Retina (tissue), 1 donor: Measurements from ENCODE around the gene SH2D3A.

Source experiments
- DNase-seq: peaks from one replicate; pipeline ENCODE4 v3.0.0-alpha.2; 2016

Gene SH2D3A

DNA sequence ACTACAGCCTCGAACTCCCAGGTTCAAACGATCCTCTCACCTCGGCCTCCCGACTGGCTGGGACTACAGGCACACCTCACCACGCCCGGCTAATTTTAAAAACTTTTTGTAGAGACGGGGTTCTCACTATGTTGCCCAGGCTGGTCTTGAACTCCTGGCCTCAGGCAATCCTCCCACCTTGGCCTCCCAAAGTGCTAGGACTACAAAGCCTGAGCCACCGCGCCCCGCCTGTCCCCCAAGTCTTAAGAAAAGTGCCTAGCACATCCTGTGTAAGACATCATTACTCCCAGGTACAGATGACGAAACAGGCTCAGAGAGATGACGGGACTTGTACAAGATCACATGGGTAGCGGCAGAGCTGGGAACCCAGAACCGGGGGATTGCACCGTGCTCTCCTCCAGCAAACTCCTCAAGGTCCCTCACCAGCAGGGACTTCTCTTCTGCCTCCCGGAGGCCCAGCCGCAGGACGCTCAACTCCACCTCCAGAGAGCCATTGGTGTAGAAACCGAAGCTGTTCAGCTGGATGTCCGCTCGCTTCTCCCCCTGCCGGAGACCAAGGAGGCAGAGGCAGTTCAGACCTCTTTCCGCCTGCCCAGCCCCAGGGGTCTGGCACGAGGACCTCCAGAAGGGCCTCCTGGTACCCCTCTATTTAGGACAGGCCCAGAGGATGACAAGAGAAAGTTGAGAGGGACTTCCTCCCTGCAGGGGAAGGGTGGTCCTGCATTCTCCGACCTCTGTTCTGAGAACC, 30.9 kb downstream of the SH2D3A start:
- DNase-seq, result peak; percentile 81

DNA sequence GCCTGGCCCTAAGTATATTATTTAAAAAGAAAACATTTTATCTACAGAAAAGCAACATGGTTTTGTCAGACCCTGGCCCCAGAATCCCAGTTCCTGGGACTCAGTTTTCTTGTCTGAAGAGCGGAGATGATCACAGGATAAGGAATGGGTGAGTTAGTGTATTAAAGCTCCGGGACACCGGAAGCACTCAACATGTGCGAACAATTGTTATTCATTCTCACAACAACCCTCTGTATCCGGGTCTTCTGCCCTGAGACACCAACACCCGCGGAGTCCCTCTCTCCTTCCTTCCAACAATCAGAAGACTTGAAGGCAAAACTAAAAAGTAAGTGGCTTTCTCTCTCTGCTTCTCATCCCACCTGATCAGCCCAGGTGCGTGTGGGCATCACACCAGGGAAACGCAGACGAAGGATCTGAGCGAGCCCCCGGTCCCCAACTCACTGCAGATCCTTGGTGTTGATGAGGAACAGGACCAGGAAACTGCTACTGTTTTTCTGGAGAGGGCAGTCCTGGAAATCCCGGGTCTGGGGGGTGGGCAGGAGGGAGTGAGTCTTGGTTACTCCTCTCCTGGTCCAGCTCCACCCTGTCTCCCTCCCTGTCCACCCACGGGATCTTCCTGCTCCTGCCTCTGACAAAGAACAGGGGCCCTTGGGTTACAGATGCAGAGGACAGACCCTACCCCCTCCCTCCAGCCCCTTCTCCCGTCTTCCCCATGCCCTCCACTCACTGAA, 31.9 kb downstream of the SH2D3A start:
- no peak for DNase-seq

DNA sequence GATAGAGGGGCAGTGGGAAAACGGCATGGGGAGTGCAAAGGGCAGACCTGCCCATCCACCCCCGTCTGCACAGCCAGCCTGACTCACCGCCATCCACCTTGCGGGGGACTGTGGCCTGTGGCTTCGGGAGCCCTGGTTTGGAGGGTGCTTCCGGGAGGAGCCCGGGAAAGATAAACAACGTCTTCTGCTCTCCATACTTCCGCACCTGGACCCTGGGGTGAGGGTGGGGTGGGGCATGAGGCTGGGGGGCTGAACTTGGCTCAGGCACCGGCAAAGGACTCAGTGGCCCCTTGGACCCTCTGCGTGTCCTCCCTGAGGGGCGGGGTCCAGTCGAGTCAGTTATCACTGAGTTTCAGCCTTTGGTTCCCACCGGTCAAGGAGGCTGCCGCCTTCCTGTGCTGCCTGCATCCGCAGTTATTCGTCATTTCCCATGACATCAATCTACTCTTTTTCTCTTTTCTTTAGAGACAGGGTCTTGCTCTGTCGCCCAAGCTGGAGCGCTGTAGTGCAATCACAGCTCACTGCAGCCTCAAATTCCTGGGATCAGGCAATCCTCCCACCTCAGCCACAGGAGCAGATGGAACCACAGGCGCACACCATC, 33.0 kb downstream of the SH2D3A start:
- DNase-seq, result no peak

DNA sequence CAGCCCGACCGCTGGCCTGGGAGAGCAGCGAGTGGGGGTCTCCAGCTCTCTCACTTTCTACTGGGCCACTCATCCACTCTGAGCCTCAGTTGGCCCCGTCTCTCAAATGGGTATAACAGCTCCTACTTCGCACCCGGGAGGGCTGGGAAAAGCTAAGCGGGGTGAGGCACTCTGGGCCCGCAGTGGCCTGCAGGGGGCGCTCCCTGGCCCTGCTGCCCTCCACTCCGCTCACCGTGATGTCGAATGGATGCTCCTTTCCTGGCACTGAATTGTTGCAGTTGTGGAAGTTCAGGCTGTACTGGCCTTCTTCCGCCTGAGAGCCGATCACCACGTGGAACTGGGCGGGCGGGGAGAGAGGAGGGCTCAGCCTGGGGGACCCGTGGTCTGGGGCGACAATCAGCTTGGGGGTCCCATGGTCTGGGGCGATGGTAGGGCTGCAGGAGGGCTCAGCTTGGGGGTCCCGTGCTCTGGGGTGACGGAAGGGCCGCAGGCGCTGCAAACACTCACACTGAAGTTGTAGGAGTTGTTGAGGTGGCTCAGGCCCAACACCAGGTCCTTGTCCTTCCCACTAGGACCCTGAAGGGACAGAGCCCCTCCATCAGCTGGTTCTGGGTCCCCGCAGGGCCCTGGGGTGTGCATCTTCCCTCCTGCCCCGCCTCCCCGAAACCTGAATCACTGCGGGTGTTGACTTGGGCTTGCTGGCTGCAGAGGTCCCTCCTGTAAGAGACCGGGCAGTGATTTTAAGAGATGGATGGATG, 33.7 kb downstream of the SH2D3A start:
- DNase-seq, result no peak

DNA sequence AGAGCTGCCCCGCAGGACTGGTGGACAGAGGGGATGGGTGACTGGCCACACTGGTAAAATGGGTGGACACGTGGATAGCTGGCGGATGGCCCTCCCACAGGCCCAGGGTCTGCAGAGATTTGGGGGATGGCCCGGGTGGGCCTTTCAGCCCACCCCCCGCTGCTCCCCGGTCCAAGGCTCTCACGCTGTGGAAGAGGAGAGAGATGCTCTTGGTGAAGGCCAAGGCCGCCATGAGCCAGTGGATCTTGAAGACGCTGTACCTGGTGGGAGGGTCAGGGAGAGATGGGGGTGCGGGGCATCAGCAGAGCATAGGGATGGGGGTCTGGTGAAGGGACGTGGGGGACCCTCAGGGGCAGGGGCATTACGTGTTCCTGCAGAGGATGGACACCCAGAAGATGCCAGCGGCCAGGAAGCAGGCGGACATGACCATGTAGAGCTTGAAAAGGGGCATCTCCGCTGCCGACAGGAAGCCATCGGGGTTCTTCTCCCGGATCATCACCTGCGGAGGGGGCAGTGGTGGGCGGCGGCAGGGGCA, 34.4 kb downstream of the SH2D3A start:
- DNase-seq, result no peak

DNA sequence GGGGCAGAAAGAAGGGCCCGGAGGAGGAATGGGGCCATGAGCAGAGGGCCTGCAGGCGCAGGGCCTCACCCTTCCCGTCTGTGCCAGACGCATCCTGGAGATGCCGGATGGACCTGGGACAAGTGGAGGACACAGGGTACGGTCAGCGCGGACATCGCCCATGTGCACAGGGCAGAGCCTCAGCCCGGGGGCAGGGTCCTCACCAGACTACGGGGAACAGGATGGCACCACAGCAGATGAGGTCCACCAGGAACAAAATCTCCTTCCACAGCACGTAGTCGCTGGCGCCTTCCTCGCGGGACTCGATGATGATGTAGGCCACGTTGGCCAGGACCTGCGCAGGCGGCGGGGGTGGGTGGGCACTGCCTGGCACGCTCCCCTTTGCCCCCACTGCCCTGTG, 35.4 kb downstream of the SH2D3A start:
- DNase-seq, result no peak

DNA sequence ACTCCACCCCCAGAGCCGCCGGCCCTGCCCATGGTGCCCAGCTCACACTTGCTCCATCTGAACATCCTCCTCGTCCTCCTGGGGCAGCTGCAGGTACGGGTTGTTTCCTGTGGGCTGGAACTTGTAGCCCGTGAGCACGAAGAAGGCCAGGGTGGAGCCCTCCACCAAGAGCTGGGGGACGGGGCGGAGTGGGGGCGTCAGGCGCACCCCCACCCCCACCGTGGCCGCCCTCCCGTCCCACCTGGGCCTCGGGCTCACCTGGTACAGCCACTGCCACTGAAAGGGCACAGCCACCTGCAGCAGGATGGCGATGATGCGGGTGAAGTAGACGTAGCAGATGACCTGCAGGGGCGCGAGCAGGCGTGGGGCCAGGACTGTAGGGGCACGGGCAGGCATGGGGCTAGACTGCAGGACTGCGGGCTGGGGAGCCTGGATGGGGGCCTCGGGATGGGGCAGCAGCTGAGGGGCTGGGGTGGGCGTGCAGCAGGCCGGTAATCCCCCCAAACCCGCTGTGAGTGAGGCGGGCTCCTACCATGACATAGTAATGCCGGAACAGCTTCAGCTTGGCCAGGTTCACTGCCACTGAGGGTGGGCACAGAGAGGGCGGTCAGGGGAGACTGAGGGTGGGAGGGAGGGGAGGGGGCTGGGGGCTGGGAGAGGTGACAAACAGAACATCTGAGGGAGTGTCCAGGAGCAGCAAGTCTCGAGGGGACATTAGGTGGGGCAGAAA, 36.1 kb downstream of the SH2D3A start:
- DNase-seq, result no peak

DNA sequence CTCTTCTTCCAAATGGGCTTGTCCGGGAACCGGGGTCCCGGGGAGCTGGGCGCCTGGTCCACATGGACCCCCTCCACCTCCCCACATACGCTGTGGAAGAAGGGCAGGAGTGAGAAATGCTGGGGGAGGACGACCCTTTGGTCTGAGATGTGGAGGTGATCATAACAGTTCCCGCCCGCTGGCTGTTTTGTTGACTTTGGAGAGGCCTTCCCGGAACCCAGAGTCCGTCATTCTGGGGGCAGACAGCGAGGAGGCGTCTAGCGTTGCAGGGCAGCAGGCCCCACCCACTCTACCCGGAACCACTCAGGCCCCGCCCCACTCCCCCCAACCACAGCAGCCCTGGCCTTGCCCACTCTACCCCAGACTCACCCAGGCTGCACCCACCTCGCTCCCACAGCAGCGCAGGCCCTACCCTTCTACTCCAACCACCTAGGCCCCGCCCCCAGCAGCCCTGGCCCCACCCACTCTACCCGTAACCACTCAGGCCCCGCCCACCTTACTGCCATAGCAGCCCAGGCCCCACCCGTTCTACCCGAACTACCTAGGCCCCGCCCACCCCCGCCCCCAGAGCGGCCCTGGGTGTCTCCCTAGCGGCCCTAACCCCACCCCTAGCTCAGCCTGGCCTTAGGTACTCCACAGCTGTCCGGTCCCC, 37.0 kb downstream of the SH2D3A start:
- no peak for DNase-seq

DNA sequence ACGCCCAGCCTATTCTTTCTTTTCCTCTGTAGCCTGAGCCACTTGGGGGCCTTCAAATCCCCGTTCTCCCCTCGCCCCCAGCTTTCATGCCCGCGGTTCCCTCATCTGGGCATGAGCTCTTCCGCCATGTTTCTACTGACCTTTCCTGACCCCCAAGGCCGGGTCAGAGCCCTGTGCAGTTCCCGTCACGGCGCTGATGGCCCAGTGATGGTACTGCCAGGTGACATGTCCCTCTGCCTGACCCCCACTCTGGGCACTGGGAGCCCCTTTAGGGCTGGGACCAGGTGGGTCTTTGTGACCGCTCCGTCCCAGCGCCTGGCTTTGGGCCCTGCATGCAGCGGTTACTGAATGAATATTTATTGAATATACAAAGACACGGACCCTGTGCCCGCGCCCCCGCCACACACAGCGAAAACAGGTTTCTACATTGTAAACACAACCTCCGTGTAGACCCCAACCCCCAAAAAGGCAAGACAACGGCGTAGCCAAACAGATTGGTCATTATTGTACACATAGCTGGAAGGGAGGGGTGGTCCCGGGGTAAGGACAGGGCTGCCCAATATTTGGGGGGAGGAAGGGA, 37.6 kb downstream of the SH2D3A start:
- DNase-seq, result no peak

DNA sequence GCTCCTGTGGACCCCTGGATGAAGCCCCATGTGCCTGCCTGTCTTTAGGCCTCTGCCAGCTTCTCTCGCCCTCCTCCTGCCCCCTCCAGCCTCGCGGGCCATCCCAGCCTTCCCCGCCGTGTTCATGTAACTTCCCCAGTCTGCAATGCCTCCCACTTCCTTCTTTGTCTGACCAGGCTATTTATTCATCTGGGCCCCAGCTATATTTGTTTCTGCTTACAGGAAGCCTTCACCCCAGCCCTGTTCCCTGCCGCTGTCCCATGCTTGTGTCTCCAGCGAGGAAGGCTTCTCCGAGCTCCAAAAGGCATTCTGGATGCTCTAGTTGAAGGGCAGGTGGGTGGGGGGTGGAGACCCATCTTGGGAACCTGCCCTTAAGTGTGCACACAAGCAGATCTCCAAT, 38.9 kb downstream of the SH2D3A start:
- no peak for DNase-seq

DNA sequence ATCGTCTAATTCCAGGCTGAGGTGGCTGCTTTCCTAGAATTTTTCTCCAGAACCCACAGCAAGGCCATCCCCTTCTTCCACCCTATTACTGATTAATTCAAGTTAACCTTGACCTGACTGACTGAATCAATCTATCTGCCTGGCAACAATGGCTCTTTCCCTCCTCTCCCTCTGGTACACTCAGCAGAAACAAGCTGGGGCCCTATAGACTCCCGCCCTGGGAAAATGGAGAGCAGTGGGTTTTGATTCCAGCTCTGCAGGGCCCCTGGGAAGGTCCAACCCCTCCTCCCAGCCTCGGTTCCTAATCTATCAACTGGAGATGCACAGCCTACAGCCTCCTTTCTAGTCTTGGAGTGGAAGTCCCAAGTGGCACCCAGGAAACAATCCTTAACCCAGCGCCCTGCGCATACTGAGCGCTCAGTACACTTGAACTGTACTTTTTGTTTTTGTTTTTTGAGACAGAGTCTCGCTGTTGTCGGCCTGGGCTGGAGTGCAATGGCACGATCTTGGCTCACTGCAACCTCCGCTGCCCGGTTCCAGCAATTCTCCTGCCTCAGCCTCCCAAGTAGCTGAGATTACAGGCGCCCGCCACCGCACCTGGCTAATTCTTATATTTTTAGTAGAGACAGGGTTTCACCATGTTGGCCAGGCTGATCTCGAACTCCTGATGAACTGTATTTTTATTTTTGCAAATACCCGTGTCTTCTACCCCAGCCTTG, 41.6 kb downstream of the SH2D3A start:
- no peak for DNase-seq

DNA sequence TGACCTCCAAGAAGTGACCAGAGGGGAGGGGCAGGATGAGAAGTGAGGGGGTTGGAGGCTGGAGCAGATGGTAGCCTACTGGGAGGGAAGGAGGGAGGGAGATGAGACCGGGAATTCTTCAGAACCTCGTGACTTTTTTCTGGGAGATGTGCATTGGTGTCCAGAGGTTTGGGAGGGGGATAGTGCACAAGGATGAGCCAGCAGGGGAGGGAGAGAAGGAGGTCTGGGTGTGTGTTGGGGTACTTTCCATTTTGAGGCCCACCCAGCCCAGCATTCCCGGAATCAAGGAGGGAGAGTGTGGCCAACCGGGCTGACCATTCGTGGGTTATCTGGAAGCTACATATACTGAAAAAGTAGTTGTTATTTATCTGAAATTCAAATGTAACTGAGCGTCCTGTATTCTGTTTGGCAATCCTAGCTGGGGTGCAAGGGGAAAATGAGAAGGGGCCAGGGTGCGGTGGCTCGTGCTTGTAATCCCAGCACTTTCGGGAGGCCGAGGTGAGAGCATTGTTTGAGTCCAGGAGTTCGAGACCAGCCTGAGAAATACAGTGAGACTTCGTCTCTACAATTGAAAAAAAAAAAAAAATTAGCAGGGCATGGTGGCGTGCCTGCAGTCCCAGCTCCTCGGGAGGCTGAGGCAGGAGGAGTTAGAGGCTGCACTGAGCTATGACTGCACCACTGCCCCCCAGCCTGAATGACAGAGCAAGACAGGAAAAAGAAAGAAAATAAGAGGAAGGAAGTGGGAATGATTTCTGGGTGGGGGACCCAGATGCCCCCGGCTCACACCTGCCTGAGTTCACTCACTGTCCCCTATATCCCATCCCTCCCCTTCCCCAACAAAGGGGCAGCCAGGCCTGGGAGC, 42.4 kb downstream of the SH2D3A start:
- no peak for DNase-seq

DNA sequence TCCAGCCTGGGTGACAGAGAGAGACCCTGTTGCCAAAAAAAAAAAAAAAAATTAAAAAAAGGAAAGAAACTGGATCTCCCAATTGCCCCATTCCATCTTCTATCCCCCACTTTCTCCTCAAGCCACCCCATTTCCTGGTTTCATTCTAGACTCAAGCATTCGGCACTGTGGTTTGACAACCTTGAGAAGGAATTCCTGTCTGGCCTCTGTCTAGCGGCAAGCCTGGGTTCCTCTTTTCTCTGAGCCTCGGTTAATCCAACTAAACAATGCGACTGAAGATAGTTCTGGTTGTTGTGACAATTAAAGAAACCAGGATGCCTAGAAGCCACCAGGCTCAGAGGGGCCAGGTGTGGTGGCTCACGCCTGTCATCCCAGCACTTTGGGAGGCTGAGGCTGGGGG, 43.5 kb downstream of the SH2D3A start:
- no peak for DNase-seq

DNA sequence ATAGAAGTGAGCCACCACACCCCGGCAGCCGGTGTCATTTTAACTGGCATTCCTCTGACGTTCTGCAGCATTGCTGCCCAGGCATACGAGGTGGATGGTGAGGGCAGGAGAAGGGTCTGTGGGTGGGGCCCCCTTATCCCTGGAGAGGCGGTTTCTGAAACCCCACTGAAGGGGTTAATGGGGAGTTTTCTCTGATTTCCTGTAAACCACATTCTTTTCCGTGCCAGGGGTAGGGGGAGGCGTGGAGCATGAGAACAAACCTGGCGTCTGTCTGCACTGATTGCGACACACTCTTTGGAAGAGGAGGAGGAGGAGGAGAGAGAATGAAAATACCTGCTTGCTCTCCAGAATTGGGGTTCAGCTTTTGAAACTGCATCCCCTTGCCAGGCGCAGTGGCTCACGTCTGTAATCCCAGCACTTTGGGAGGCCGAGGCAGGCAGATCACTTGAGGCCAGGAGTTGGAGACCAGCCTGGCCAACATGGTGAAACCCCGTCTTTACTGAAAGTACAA, 44.1 kb downstream of the SH2D3A start:
- DNase-seq, result no peak

DNA sequence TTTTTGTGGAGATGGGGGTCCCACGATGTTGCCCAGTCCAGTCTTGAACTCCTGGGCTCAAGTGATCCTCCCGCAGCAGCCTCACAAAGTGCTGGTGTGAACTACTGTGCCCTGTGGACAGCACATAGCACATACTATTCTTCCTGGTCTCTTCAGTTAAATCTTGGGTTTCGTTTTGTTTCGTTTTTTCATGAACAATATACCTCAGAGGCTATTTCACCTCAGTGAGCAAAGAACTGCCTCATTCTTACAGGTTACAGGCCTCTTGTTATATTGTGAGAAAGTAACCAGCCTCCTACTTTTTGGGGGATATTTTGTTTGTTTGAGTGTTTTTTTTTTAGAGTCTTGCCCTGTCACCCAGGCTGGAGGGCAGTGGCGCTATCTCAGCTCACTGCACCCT, 45.5 kb downstream of the SH2D3A start:
- no peak for DNase-seq

DNA sequence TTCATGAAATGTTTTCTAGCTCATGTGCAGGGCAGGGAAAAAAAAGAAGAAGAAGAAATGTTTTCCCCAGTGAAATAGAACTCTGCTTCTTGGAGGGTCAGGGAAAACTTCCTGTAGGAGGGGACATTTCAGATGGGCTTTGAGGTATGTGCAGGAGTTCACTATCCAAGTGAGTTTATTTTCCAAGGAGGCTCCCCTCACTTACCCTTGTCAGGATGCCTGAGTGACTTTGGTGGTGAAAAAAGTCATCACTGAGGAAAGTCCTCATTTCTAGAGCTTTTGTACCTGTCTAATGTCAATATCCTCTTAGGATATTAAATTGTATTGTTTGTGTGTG, 46.1 kb downstream of the SH2D3A start:
- no peak for DNase-seq

DNA sequence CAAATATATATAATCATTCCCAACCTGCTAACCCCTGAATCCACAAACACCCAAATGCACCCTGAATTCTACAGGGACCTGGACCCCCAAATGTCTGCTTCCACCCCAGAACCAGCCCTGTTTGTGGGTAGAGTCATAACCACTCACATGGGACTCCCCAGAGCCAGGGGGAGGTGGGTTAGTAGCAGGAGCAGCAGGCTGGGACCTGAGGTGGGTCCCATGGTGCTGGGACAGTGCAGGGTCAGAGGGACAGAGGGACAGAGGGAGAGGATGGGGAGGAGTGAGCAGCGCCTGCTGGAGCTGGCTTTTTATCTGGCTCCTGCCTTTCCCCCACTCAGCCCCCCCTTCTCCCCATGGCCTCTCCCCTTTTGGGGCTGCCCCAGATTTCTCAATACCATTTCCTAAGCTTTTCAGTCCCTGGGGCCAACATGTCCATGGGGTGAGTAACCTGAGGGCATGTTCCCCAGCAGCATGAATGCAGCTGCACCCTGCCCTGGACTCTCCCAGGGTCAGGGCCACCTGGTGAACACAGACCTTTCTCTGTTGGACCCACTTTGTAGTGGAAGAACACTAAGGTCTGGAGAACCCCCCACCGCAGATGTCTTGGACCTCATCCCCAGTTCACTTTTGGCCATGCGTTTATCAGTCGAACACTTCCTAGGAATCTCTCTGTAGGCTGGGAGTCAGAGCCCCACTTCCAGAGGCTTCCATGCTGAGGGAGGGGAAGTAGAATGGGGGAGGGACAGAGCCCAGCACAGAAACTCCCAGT, 46.7 kb downstream of the SH2D3A start, which contains the start of gene C3:
Gene C3 (minus strand): TSS at position 282 of the 769 bp plus-strand sequence. CDS start 61 bp downstream, at position 221.
- DNase-seq, result no peak

DNA sequence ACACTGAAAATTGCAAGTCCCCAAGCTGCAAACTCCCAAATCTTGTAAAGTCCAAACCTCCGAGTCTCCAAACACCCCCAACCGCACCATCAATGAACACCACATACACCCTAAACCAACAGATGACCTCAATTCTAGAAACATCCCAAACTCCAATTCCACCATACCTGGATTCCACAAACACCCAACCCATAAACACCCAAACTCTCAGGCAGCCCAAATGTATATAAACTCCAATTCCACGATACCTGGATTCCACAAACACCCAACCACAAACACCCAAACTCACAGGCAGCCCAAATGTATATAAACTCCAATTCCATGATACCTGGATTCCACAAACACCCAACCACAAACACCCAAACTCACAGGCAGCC, 47.3 kb downstream of the SH2D3A start:
- no peak for DNase-seq

DNA sequence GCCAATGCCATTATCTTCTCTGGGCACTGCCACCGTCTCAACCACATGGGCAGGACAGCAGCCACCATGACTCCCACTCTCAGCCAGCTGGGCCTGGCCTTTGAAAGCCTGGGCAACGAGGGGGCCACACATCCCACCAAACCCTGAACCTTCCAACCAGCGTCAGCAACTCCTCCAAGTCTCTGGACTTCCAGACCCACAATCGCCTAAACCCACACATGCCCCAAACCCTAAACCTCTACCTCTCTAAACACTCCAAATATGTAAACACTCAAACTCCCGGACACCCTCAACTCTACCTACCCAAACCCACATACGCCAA, 47.7 kb downstream of the SH2D3A start:
- DNase-seq, result no peak
